GM12874 (cell line): ENCODE data around the gene ANKMY1.

Experiments used
- TF ChIP-seq, protein P1 (sequence below): IDR thresholded peaks from 2 replicates; pipeline ENCODE4 v1.5.1; 2011; ENCODE audit warnings: low read depth, mild to moderate bottlenecking, control low read depth, low read length, moderate library complexity; ENCODE audit not compliant: insufficient read depth

The ANKMY1 gene

DNA sequence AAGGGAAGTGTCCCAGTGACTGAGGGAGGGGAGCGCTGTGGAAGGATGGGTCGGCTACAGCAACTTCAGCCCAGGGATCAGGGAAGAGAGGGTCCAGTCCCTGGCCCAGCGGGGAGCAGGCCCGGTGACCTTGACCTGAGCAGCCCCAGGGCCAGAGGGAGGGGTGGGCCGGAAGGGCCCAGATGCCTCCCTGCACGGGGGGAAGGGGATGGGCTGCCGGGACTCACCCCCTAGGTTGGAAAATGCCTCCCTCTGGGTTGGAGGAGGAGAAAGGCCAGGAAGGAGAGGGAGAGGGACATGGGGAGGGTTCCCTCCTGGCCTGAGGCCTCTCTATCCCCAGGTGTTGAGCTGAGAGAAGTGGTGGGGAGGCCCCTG, 102.5 kb downstream of the ANKMY1 start:
- TF ChIP-seq, protein P1, sequence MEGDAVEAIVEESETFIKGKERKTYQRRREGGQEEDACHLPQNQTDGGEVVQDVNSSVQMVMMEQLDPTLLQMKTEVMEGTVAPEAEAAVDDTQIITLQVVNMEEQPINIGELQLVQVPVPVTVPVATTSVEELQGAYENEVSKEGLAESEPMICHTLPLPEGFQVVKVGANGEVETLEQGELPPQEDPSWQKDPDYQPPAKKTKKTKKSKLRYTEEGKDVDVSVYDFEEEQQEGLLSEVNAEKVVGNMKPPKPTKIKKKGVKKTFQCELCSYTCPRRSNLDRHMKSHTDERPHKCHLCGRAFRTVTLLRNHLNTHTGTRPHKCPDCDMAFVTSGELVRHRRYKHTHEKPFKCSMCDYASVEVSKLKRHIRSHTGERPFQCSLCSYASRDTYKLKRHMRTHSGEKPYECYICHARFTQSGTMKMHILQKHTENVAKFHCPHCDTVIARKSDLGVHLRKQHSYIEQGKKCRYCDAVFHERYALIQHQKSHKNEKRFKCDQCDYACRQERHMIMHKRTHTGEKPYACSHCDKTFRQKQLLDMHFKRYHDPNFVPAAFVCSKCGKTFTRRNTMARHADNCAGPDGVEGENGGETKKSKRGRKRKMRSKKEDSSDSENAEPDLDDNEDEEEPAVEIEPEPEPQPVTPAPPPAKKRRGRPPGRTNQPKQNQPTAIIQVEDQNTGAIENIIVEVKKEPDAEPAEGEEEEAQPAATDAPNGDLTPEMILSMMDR: no peak

DNA sequence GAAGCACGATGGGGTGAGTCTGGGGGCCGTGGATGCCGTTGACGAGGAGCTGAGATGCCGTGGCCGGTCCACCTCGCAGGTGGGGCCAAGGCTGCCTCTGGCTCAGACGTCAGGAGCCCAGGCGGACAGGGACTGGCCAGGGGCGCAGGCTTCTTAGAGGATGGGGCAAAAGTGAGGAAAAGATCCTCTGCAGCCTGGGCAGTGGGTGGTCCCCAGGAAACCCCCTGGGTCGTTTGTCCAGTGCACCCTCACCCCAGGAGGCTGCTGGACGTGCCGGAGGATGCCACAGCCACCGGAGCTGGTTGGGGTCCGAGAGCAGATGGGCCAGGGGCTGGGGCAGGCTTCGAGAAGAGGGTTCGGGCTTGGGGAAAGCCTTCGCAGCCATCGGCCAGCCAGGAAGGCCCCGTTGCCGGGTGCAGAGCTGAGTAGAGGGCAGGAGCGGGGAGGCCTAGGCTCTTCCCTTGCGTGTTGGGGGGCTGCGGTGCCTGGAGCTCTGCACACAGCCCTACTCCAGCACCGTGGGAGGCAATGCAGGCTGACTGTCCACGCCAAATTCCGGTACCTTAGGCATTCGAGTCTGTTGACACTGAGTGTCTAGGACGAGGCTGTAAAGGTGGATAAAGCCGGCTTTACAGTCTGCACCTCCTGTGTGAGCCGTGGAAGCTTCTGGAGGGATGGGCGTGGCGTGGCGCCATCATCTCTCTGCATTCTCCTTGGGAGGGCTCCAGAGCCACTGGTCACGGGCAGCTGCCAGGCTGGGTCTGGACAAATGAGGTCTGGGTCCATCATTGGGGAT, 103.5 kb downstream of the ANKMY1 start:
- TF ChIP-seq, protein P1: no peak

DNA sequence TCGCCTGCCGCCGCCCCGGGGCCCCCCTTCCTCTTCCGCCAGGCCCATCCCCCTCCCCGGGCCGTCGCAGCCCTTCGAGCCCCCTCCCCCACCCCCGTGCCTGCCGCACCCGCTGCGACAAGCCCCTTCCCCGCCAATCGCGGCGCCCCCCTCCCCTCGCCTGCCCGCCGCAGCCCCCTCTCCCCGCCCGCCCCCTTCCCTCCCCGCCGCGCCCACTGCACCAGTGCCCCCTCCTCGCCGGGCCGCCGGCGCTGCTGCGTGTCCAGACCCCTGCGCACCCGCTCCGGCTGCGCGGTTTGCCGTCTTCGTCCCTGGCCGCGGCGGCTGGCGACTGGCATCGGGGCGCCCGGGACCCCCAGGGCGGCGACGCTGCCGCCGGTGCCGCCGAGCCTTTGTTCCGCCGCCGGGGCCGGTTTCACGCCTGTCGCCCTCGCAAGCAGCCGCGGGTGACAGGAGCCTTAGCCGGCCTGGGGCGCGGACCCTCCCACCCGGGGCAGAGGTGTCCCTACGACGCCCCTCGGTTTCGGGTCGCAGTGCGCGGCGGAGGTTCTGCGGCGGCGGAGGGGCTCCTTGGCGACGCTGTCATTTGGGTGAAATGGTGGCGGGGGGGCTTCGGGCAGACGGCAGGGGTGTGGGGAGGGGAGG, 104.2 kb downstream of the ANKMY1 start:
- TF ChIP-seq, protein P1: no peak

DNA sequence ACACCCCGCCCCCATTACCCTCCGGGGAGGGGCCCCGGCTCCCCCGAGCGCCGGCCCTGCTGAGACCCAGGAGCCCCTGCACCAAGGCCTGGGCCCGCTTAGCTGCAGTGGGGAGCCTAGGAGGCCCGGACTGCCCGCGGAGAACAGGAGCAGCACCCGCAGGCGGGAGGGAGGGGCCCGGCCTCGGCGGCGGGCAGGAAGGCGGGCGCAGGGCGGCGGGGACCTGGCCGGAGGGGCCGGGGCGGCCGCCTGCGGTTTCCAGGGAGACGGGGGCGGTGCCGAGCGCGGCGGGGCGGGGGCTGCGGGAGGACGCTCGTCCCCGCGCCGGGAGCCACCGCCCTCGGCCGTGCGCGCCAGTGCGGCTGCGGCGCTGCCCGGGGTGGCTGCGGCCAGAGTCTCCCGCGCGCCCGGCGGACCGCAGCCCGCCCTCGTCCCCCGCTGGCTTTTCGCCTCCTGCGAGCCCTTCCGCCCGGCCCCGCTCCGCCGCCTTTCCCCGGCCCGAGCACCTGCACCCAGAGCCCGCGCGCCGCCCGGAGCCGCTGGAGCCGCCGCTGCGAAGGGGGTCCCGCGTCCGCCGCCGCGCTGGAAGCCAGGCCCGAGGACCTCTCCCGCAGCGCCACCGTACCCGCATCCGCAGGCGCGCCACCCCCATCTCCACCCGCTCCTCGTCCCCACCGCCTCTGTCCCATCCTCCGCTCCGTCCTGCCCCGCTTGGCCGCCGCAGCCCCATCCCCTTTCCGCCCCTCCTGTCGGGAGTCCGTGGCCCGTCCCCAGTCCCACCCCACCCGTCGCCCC, 105.1 kb downstream of the ANKMY1 start:
- TF ChIP-seq, protein P1: no peak

DNA sequence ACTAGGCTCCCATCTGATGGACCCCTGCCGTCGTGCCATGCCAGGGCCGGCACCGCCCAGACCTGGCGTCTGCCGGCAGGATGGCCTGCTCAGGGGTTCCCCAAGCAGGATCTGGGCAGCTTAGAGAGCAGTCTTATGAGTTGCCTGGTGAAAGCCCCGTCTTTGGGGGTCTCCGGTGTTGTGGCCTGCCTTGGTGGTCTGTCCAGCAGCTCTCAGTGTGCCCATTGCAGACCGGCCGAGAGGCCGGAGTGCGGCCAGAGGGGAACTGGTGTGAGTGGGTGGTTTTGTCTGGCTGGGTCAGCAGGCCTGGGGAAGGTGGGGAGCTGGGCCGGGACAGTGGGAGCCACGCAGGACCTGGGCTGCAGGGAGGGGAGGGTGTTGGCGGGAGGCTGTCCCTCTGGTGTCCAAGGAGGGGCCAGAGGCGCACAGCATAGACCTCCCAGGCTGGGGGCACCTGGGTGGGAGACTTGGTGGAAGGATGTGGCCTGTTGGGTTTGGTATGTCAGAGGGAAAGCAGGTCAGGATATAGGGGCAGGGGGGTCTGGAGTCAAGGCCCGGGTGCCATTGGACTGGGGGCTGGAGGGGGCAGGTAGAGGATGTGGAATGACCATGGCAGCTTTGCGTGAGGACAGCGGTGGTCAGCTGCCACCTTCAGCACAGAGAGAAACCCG, 105.9 kb downstream of the ANKMY1 start:
- TF ChIP-seq, protein P1: no peak

DNA sequence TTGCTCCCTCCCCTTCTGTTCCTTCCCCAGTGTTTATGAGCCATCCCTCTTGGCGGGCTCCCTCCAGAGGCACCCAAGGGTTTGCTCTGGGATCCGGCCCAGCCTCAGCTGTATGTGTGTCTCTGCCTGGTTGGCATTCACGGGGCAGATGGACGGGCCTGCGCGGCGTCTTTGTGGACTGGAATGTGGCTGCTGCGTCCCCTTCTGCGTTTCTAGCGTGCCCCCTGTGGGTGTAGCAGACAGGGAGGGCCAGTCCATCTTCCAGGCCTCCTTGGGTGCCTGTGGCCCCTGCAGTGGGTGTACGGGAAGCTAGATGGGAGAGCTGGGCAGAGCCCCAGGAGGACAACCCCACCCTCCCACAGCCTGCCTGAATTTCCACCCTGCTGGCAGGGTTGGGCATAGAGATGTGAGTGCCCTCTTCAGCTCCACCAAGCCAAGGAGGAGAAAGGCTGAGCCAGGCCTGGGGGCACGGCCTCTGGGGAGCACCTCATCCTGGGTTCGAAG, 106.6 kb downstream of the ANKMY1 start:
- TF ChIP-seq, protein P1: no peak
